ENCODE results near the gene SPEM3. TPM values are rescaled to one million over a fixed set of nuclear protein-coding genes. Genes with fewer than 3 reads are reported as not detected.

The SPEM3 gene
- total and polyA plus RNA-seq, 2 donors (not counting 3 experiments of a cell fraction or from before 2014, with no cell fraction given), result not detected

- intact Hi-C loops (cut with micrococcal nuclease) (no loop called here), dilution Hi-C loops (cut with MboI; ENCODE audit: extremely low pct_ligation_motif_present, low sequenced_read_pairs) (no loop called here)
- Histone ChIP-seq H3K9ac (replicated peaks; ENCODE audit: extremely low read depth, insufficient read depth, low read length) (no peak overlapping the region), H3K4me3 (replicated peaks in 1 of 3; ENCODE audit: insufficient read depth in 1 of 3, low read depth in 1 of 3, low read length in 3 of 3) (no peak overlapping the region), H4K20me1 (replicated peaks; ENCODE audit: control insufficient read depth, extremely low read depth, insufficient read depth, low read length) (no peaks in the 10 kb centered on the region), H3K27me3 (ENCODE audit: control insufficient read depth in 2 of 2, insufficient read depth in 2 of 2, low read length in 2 of 2) (no peaks in the 10 kb centered on the region), H3K36me3 (ENCODE audit: control insufficient read depth in 2 of 2, extremely low read depth in 1 of 2, insufficient read depth in 2 of 2, low read length in 2 of 2) (no peaks in the 10 kb centered on the region), H3K9me1 (replicated peaks; ENCODE audit: control insufficient read depth, extremely low read depth, insufficient read depth, low read length) (no peaks in the 10 kb centered on the region), H3K4me2 (ENCODE audit: insufficient read depth, low read length) (no peak overlapping the region), H3K9me3 (replicated peaks; ENCODE audit: control insufficient read depth, insufficient read depth, low read length) (no peaks in the 10 kb centered on the region), H3K79me2 (ENCODE audit: control insufficient read depth, insufficient read depth, low read length) (no peaks in the 10 kb centered on the region), H3K27ac (ENCODE audit: insufficient read depth, low read depth, low read length) (no peak overlapping the region), H3K4me1 (ENCODE audit: control insufficient read depth, extremely low read depth, insufficient read depth, low read length) (no peaks in the 10 kb centered on the region), H2AFZ (ENCODE audit: low read depth, low read length) (no peak overlapping the region)
- DNase-seq (ENCODE audit: low read depth, low spot score) (no peak), FAIRE-seq (no peak)
- ChIA-PET CTCF (no interaction called here), POLR2A (no interaction called here)
- BruUV-seq (replicated peaks), result no TSS peak
- TF ChIP-seq, protein P1, sequence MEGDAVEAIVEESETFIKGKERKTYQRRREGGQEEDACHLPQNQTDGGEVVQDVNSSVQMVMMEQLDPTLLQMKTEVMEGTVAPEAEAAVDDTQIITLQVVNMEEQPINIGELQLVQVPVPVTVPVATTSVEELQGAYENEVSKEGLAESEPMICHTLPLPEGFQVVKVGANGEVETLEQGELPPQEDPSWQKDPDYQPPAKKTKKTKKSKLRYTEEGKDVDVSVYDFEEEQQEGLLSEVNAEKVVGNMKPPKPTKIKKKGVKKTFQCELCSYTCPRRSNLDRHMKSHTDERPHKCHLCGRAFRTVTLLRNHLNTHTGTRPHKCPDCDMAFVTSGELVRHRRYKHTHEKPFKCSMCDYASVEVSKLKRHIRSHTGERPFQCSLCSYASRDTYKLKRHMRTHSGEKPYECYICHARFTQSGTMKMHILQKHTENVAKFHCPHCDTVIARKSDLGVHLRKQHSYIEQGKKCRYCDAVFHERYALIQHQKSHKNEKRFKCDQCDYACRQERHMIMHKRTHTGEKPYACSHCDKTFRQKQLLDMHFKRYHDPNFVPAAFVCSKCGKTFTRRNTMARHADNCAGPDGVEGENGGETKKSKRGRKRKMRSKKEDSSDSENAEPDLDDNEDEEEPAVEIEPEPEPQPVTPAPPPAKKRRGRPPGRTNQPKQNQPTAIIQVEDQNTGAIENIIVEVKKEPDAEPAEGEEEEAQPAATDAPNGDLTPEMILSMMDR (IDR thresholded peaks at IDR 0.05; ENCODE audit: extremely low read depth in 1 of 2, insufficient read depth in 1 of 2, low read depth in 1 of 2, low read length in 2 of 2), result no peak
- TF ChIP-seq EZH2 (IDR thresholded peaks at IDR 0.05; ENCODE audit: borderline replicate concordance, low read depth, low read length, severe bottlenecking) (no peak), JUN (IDR thresholded peaks at IDR 0.05; ENCODE audit: borderline replicate concordance, insufficient read depth, insufficient read length, low read depth) (no peak), POLR2A (IDR thresholded peaks at IDR 0.05; ENCODE audit: low read depth, low read length) (no peak), FOS (IDR thresholded peaks at IDR 0.05; ENCODE audit: borderline replicate concordance, insufficient read depth, low read length) (no peak), GATA2 (IDR thresholded peaks at IDR 0.05; ENCODE audit: insufficient read depth, insufficient read length, low read depth, low read length) (no peak), POLR2AphosphoS5 (IDR thresholded peaks at IDR 0.05; ENCODE audit: insufficient read depth, low read depth, low read length) (no peak), MAX (IDR thresholded peaks at IDR 0.05; ENCODE audit: insufficient read depth, insufficient read length) (no peak), MYC (IDR thresholded peaks at IDR 0.05; ENCODE audit: low read depth, low read length) (no peak)
These were observed 1.1 kb downstream of the SPEM3 start for GRCh38 chr17:7429722-7430121.

Measured in endothelial cell of umbilical vein (primary cell).